CD4-positive, alpha-beta T cell treated with Interleukin-4 for 1 hour (primary cell): ENCODE results near the gene EN1.

ENCODE experiments used
- DNase-seq, 2 donors: peaks; one replicate each; pipeline ENCODE4 v3.0.0-alpha.2; 2020 to 2022

Gene EN1

DNA sequence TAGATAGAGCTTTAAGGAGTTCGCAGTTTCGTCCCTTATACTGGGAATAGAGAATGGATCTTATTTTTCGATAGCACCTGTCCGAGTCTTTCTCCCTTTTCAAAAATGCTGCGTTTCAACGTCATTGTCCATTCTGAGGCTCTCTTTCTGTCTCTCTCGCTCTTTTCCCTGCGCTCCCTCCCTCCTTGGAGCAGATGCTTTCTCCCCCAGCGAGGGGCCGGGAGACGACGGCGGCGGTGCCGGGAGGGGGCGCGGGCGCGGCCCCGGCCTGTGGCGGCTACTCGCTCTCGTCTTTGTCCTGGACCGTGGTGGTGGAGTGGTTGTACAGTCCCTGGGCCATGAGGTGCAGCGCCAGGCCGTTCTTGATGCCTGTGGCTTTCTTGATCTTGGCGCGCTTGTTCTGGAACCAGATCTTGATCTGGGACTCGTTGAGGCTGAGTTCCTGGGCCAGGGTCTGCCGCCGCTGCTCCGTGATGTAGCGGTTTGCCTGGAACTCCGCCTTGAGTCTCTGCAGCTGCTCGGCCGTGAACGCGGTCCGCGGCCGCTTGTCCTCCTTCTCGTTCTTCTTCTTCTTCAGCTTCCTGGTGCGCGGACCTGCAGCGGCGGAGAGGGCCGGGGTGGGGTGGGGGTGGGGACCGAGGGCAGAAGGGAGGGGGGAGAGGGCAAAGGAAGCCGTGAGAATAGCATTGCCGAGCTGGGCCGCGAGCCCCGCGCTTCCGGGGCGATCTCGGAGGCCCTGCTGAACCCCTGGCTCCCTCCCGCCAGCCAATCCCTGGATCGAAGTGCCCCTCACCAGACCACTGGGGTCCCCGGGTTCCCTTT is 4.6 kb downstream of the EN1 start:
- DNase-seq = no peak

DNA sequence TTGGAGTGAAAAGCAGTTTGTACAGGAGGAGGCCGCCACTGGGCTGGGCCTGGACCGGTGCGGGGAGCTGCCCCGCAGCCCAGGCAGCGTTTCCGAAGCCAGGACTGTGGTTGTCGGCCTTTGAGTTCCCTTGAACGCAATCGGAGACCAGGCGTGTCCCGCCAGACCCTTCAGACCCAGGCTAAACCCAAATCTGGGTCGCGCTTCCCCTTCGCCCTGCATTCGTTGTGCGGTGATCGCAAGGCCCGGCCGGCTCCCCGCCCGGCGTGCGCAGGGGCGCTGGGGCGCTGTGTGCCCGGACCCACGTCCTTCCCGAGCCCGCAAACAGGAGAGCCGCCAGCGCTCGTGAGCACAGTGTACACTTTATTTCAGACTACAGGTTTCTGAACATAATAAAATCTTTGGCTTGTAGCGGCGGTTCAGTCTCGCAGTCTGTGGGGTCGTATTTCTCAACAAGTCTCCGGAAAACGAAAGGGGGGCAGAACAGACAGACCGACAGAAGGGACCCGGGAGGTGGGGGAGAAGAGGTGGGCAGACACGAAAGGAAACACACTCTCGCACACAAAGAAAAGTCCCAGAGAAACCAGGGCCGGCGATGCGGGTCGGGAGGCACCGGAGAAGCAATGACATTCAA is 5.5 kb downstream of the EN1 start:
- DNase-seq = no peak

GRCh38 chr2:118841450-118841827 is 6.0 kb downstream of the EN1 start:
- no peak for DNase-seq

GRCh38 chr2:118838741-118839455 is 8.6 kb downstream of the EN1 start:
- DNase-seq = no peak

DNA sequence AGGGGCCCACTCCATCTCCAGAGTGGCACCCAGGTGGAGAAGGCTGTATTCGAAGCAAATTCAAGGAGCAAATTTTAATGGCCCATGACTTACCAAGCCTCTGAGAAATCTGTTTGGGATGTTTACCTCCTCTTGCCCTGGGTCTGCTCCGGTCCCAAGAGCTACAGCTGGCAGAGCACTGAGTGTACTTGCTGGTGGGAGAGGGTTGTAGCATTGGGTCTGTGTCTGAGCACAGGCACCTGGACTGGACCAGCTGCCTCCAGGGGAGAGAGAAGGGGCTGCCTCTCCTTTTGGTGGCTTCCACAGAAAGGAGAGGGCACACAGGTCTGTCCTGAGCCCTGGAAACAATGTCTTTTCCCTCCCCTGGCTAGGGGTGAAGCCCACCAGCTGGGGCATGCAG is 9.8 kb downstream of the EN1 start:
- no peak for DNase-seq

DNA sequence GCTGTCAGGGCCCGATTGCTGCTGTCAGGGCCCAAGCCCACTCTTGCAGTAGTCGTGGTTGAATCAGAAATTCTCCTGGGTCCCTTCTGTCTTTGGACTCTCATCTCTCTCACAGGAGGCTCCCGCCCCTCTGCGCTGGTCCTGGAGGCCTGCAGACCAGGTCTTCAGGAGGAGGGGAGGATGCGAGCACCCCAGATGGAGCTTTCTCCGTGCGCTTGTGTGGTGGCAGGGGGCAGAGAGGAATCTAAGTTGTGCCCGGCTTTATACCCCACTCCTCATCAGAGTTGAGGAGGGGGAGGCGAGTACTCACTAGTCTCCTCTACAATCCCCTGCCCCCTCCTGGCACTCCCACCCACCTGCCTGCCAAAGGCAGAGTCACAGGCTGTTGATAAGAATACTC is 10.4 kb downstream of the EN1 start:
- no peak for DNase-seq

DNA sequence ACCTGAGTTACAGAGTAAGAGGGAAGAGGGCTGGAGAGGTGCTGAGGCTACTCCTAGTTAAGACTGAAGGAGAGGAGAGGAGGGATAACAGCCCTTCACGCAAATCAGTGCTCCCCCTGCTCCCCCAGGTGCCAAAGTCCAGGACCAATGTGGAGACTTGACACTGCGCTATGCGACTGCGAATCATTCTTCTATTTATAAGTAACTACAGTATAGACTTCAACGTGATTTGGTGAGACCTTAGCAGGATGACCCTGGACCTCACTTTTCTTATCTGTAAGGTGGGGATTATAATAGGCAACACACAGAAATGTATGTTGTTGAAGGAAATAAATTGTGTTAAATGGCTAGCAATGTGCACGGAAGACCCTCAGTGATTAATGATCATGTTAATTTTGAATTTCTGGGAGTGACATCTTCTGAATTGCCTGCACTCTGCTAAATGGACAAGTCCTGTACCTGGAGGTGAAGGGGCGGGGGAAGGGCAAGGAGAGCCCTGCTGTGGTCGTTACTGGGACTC is 11.0 kb downstream of the EN1 start:
- DNase-seq = no peak

GRCh38 chr2:118835746-118836410 is 11.6 kb downstream of the EN1 start:
- DNase-seq = no peak

DNA sequence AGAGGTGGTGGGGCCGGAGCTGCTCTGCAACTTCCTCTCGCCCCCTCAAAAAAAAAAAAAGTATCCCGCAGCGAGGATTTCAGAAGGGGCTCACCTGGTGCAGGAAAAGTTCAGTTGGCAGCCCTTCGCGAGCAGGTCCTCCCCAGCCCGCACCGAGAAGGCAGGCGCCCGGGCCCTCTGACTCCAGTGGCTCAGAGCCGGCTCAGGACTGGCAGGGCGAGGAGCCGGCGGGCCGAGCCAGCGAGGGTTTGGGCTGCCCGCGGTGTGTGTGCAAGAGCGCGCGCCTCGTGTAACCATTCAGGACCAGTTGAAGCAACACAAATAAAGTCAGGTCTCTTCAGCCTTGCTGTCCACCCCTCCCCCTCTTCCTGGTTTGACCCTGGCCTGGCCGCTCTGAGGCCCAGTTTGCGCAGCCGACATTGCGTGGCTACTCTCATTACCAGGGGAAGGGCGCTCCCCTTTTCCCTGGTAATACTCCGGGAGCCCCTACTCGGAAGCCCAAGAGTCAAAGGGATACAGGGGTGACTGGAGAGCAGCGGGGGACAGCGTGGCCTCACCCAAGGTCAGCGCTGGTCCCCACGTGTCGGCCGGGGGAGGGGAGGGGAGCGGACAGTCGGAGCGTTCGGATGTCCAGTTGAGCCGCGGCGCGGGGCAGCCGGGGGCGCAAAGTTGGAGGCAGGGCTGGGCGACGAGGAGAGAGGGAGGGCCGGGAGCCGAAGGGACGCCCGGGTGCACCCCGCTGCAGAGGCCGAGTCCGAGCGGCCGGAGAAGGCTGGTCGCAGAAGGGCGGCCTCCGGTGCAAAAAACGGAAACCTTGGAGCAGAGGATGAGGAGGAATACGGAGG is 12.3 kb downstream of the EN1 start:
- no peak for DNase-seq

GRCh38 chr2:118834440-118834810 is 13.0 kb downstream of the EN1 start:
- no peak for DNase-seq

GRCh38 chr2:118833716-118834439 is 13.6 kb downstream of the EN1 start:
- DNase-seq = no peak

GRCh38 chr2:118832791-118833715 is 14.4 kb downstream of the EN1 start:
- DNase-seq = no peak

DNA sequence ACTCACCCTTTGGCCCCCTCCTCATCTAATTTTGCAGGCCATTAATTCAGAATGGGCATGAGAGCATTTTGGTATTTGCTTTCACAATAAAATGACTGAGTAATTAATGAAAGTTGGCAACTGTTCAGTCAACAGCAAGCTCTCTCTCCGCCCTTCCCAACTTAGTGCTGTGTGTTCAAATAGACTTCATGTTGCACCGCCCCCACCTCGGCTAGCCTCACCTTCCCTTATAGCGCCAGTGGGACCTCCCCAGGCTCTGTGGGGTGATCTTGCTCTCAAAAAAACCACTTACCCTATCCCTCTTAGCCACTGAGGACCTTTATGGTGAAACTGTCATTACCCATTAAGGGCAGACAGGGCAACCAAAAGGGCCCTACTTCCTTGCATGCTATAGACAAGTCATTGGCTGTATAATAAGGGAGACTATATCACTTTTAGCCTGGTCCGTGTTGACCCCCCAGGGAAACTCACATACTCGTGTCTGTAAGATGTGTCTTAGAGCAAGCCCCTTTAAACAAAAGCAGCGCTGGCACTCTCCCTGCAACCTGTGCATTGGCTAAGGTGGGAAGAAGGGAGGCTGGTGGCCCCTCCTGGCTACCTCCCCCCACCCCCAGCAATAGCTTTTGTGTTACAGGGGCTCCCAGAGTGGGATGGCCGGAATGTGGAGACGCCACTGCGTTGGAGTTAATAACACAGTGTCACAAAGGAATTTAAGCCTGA is 15.2 kb downstream of the EN1 start:
- no peak for DNase-seq

- no peak for DNase-seq
Observed at GRCh38 chr2:118830881-118831280, 16.6 kb downstream of the EN1 start.

- no peak for DNase-seq
Observed at GRCh38 chr2:118830118-118830517, 17.3 kb downstream of the EN1 start.

DNA sequence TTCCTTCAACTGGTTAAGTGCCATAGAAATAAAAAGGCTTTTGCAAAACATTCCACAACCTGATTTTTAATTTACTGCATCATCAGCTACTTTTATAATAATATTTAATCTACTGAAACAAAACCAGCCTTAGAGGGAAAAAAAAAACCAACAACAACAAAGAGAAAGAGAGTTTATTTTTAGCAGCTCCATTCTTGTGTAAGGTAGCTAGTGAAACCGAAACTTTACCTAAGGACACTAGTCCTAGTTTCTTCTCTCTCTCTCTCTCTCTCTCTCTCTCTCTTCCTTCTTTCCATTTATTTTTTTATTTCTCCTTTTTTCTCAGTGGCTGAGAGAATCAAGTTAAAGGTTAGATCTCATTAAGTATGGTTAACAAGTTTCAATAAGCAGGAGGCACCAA is 21.4 kb downstream of the EN1 start:
- no peak for DNase-seq

DNA sequence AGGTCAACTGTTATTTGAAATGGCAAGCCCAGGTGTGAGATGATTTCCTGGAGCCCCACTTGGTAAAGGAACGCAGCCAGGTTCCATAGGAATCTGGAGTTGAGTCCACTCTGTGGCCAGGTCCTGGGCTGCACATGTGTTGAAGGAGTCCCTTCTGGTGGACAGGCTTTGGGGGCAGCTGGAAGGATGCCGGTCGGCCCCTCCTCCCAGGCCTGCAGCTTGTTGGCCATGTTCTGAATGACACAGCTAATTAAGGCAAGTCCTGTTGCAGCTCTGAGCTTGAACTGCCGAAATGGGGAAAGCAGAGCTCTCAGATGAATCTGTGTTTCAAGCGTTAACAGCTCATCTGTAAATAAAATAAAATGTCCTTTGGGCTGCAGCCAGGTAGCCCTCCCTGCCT is 23.8 kb downstream of the EN1 start:
- DNase-seq = no peak

- no peak for DNase-seq
Observed at GRCh38 chr2:118822572-118822971, 24.9 kb downstream of the EN1 start.

- DNase-seq = no peak
Observed at GRCh38 chr2:118822015-118822414, 25.4 kb downstream of the EN1 start.

DNA sequence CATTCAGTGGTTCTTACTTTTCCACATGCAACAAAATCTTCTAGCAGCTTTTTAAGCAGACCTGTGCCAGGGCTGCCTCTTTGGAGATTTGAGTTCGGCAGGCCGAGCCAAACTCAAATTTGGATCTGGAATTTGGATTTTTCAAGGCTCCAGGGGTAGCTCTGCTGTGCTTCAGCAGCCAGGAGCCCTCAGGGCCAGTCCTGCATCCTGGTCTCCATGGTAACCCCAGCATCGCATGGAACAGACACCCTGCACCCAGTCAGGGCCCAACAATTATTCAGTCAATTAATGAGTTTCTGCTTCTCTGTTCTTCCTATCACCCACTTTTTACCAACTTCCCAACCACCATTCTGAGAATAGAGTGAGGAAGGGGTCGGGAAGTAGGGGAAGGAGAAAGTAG is 30.0 kb downstream of the EN1 start:
- no peak for DNase-seq
